Inflammatory macrophage treated with lipopolysaccharide for 1 hour (primary cell): ENCODE measurements around the gene COQ8A.

Experiments used
- DNase-seq, 2 donors: peaks; one replicate each; pipeline ENCODE4 v3.0.0-alpha.2; 2020 to 2022

Gene COQ8A

DNA sequence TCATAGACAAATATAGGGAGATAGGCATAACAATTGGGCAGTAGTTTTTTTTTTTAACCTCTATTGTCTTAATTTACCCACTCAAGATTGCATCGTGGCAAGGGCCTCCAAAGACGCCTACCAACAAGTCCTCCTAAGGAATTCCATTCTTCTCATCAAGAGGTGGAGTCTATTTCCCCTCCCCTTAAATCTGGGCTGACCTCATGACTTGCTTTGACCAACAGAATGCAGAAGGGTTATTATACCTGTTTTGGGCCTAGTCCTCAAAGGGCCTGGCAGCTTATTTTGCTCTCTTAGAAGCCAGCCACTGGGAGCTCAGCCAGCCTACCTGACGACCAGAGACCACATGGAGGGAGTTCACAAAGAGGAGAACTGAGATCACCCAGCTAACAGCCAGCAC is 92.3 kb downstream of the COQ8A start:
- no peak for DNase-seq

- DNase-seq: peak in 1 of 2 donors; percentile 5
Observed at GRCh38 chr1:227033880-227034279, 93.8 kb downstream of the COQ8A start.

- DNase-seq: no peak
Observed at GRCh38 chr1:227035316-227035715, 95.2 kb downstream of the COQ8A start.

DNA sequence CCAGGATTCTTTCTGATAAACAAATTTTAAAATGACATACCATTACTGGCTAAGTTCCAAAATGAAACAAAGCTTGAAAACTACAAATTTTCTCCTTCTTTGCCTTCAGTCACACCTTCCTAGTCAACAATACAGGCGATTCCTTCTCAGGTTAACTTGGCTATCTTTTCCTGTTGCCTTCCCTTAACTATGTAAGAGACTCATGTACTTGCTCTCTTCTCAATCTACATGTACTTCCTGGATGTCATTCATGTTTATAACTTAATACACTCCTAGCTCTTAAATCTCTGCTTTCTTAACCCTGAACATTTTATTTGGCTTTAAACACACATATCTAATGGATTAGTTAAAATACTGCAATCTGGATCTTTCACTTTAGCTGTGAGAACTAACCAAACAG is 97.0 kb downstream of the COQ8A start:
- DNase-seq: no peak
